Activated naive CD4-positive, alpha-beta T cell treated with anti-CD3 and anti-CD28 coated beads, Interleukin-2, amount 50 U/mL, for 24 hours (primary cell): ENCODE data around the gene AMN.

Source experiments
- H3K27ac Mint-ChIP-seq: one replicate; pipeline ENCODE4 v1.8.0; 2021; ENCODE audit warnings: mild to moderate bottlenecking, mixed read lengths
- H3K27me3 Mint-ChIP-seq: one replicate; pipeline ENCODE4 v1.8.0; 2021; ENCODE audit warnings: mixed read lengths
- H3K36me3 Mint-ChIP-seq: one replicate; pipeline ENCODE4 v1.8.0; 2021; ENCODE audit warnings: mixed read lengths
- H3K4me1 Mint-ChIP-seq: one replicate; pipeline ENCODE4 v1.8.0; 2021; ENCODE audit warnings: mixed read lengths
- H3K4me3 Mint-ChIP-seq: one replicate; pipeline ENCODE4 v1.8.0; 2021; ENCODE audit warnings: mild to moderate bottlenecking, mixed read lengths
- H3K9me3 Mint-ChIP-seq: one replicate; pipeline ENCODE4 v1.8.0; 2021; ENCODE audit warnings: mixed read lengths

The AMN gene

GRCh38 chr14:102969060-102969791 is 46.8 kb downstream of the AMN start:
- H3K9me3 Mint-ChIP-seq = no peaks in the 10 kb centered on the region
- no peaks in the 10 kb centered on the region for H3K4me1 Mint-ChIP-seq
- H3K4me3 Mint-ChIP-seq = no peak overlapping the region
- H3K36me3 Mint-ChIP-seq = peaks cover 4% of the 10 kb centered on the region
- no peak overlapping the region for H3K27ac Mint-ChIP-seq
- H3K27me3 Mint-ChIP-seq = no peaks in the 10 kb centered on the region

- H3K4me1 Mint-ChIP-seq = no peaks in the 10 kb centered on the region
- peaks cover 2% of the 10 kb centered on the region for H3K36me3 Mint-ChIP-seq
- no peak overlapping the region for H3K4me3 Mint-ChIP-seq
- no peaks in the 10 kb centered on the region for H3K27me3 Mint-ChIP-seq
- H3K9me3 Mint-ChIP-seq = no peaks in the 10 kb centered on the region
- no peak overlapping the region for H3K27ac Mint-ChIP-seq
Measured at GRCh38 chr14:102969901-102970300, 47.4 kb downstream of the AMN start.

GRCh38 chr14:102970496-102970895 is 48.0 kb downstream of the AMN start:
- Mint-ChIP-seq H3K27ac (no peak overlapping the region), H3K27me3 (no peaks in the 10 kb centered on the region), H3K9me3 (no peaks in the 10 kb centered on the region), H3K4me3 (no peak overlapping the region), H3K36me3 (peaks cover 2% of the 10 kb centered on the region), H3K4me1 (no peaks in the 10 kb centered on the region)

- H3K27ac Mint-ChIP-seq = no peak overlapping the region
- H3K27me3 Mint-ChIP-seq = no peaks in the 10 kb centered on the region
- no peaks in the 10 kb centered on the region for H3K4me1 Mint-ChIP-seq
- H3K9me3 Mint-ChIP-seq = no peaks in the 10 kb centered on the region
- H3K36me3 Mint-ChIP-seq = peaks cover 2% of the 10 kb centered on the region
- H3K4me3 Mint-ChIP-seq = no peak overlapping the region
Measured at GRCh38 chr14:102971314-102971713, 48.9 kb downstream of the AMN start.

GRCh38 chr14:102971836-102972606 is 49.6 kb downstream of the AMN start:
- Mint-ChIP-seq H3K36me3 (peaks cover 2% of the 10 kb centered on the region), H3K27ac (no peak overlapping the region), H3K4me1 (no peaks in the 10 kb centered on the region), H3K9me3 (no peaks in the 10 kb centered on the region), H3K4me3 (no peak overlapping the region), H3K27me3 (no peaks in the 10 kb centered on the region)

GRCh38 chr14:102973706-102974285 is 51.3 kb downstream of the AMN start:
- Mint-ChIP-seq H3K36me3 (peaks cover 2% of the 10 kb centered on the region), H3K27ac (no peak overlapping the region), H3K27me3 (no peaks in the 10 kb centered on the region), H3K9me3 (no peaks in the 10 kb centered on the region), H3K4me3 (no peak overlapping the region), H3K4me1 (no peaks in the 10 kb centered on the region)

- H3K27ac Mint-ChIP-seq = no peak overlapping the region
- peaks cover 2% of the 10 kb centered on the region for H3K36me3 Mint-ChIP-seq
- H3K27me3 Mint-ChIP-seq = no peaks in the 10 kb centered on the region
- H3K4me1 Mint-ChIP-seq = no peaks in the 10 kb centered on the region
- H3K4me3 Mint-ChIP-seq = no peak overlapping the region
- no peaks in the 10 kb centered on the region for H3K9me3 Mint-ChIP-seq
Measured at GRCh38 chr14:102975662-102976061, 53.2 kb downstream of the AMN start.

- H3K36me3 Mint-ChIP-seq = peaks cover 2% of the 10 kb centered on the region
- H3K4me3 Mint-ChIP-seq = no peak overlapping the region
- H3K27me3 Mint-ChIP-seq = no peaks in the 10 kb centered on the region
- H3K9me3 Mint-ChIP-seq = no peaks in the 10 kb centered on the region
- H3K4me1 Mint-ChIP-seq = no peaks in the 10 kb centered on the region
- no peak overlapping the region for H3K27ac Mint-ChIP-seq
Measured at GRCh38 chr14:102977475-102977874, 55.0 kb downstream of the AMN start.

GRCh38 chr14:102979406-102979805 is 56.9 kb downstream of the AMN start:
- peaks cover 4% of the 10 kb centered on the region for H3K36me3 Mint-ChIP-seq
- no peaks in the 10 kb centered on the region for H3K27me3 Mint-ChIP-seq
- H3K9me3 Mint-ChIP-seq = no peaks in the 10 kb centered on the region
- H3K27ac Mint-ChIP-seq = no peak overlapping the region
- no peak overlapping the region for H3K4me3 Mint-ChIP-seq
- H3K4me1 Mint-ChIP-seq = no peaks in the 10 kb centered on the region

GRCh38 chr14:102980409-102980810 is 57.9 kb downstream of the AMN start:
- no peak overlapping the region for H3K27ac Mint-ChIP-seq
- no peaks in the 10 kb centered on the region for H3K4me1 Mint-ChIP-seq
- H3K36me3 Mint-ChIP-seq = peaks cover 4% of the 10 kb centered on the region
- H3K4me3 Mint-ChIP-seq = no peak overlapping the region
- H3K9me3 Mint-ChIP-seq = no peaks in the 10 kb centered on the region
- no peaks in the 10 kb centered on the region for H3K27me3 Mint-ChIP-seq
